HG03442 (cell line): ENCODE measurements around the gene MYLK.
A peak's percentile ranks its signal among the peaks of the same experiment; 100 is the strongest.
"Not testable (repeated sequence)": the region's sequence is repeated elsewhere in the genome, so short reads cannot be mapped to it uniquely, and the experiment has no call there.

ENCODE experiments used
- ATAC-seq: cut with Tn5 transposase; IDR thresholded peaks from one replicate; pipeline ENCODE4 v1.9.1; 2021; ENCODE audit warnings: mild to moderate bottlenecking, moderate library complexity; ENCODE audit not compliant: unreplicated experiment

MYLK gene

DNA sequence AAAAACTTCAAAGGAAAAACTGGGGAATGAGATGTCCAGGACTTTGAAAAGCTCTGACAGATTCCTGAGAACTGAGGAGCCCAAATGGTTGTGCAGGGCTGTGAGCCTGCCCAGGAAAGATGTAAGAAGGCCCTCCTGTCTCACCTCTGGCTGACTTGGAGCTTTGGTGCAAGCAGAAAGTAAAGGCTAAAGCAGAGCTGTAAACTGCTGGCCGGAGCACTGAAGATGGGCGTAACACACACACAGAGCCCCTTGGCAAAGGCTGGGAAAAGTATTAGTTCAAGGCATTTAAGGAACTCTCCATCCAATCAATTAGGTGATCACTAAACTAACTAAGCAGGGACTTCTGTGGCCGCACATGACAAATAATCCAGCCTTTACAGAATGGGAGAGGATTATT, 155.1 kb downstream of the MYLK start:
- no peak for ATAC-seq

DNA sequence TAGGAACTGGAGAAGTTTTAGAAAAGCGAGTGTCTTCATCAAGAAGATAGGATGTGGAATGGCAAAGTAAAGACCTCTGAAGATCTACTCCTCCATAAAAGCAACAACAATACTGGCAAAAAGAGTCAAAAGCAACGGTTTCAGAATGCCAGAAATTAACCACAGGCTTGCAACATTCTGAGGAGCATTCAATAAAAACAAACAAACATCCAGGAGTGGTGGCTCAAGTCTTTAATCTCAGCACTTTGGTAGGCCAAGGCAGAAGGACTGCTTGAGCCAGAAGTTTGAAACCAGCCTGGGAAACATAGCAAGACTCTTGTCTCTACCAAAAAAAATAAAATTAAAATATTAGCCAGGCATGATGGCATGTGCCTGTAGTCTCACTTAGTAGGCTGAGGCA, 156.1 kb downstream of the MYLK start:
- no peak for ATAC-seq

DNA sequence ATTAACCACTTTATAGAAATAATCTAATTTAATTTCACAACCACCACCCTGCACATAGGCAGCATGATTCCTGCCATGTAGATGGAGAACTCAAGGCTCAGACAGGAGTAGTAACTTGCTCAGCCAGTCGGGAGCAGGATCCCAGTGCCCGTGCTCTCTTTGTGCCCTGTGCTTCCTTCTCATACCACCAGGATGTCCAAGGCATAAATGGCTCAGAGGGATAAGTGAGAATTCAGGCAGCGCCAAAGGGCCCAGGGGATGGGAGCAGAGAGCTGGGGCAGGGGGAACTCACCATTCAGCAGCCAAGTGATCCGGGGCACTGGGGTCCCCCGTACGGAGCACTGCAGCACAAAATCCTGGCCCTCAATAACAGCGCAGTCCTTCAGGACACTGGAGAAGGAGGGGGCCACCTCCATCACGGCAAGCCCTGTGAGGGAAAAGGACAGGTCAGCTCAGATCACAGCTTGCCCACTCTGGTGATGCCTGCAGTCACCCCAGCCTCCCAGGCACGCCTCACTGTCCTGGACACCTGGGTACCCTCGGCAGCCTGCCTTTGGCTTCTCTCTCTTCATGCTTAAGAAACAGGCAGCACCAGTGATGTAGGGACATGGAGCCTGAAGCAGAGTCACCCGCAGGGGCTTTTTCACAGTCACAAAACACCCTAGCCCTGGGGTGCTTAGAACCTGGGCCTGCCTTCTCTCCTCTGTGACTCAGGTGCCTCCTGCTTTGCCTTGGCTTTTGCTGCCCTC, 158.3 kb downstream of the MYLK start:
- no peak for ATAC-seq

DNA sequence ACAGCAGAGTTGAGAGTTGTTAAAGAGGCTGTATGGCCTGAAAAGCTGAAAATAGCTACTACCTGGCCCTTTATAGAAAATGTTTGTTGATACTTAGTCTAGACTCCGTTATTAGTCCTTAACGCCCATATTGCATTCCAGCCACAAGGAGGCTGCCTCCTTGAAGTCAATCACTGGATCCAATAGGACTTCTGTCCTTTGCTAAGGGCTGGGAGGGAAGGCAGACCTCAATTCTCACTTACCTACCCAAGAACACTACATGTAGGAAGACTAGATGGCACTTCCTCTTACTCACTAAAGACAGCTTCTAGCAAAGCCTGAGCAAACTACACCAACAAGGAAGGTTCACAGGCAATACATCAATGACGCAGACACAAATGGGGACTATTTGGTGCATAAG, 159.8 kb downstream of the MYLK start:
- ATAC-seq = no peak

DNA sequence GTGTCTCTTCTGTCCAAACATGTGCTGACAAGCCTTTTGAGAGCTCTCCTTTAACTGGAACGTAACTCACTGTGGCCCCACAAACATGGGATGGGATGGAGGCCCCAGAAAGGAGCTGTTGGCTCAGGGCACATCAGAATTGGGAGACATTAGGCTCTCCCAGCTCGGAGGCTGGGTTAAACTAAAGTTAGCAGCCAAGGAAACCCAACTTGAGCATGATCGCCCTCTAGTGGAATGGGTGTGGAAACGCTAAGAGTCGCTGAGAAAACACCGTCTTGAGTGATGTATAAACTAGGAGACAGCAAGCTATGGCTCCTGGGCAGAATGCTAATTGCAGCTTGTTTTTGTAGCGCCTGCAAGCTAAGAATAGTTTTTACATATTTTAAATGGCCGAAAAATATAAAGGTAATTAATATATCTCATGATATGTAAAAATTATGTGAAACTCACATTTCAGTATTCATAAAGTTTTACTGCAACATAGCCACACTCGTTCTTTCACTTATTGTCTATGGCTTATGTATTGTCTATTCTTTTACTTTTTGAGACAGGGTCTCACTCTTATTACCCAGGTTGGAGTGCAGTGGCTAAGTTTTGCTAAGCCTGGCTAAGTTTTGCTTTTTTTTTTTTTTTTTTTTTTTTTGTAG, 160.5 kb downstream of the MYLK start:
- ATAC-seq = peak; percentile 77

DNA sequence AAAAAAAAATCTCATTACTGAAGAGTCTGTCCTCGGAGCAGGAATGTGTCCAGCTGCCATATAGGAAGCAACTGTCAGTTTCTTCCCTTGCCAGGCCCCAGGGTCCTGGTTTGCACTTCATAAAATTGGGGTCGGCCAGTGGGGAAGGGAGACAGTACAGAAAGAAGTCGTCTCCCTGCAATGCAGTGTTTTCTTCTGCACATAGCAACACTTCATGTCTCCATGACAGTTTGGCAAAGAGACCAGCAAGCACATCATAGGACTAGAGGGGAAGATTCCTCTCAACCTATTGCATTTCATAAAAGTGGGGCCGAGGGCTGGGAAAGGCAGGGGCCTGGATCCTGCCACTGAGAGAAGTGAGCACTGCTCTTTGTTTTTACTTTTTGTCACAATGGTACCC, 161.1 kb downstream of the MYLK start:
- ATAC-seq = no peak

DNA sequence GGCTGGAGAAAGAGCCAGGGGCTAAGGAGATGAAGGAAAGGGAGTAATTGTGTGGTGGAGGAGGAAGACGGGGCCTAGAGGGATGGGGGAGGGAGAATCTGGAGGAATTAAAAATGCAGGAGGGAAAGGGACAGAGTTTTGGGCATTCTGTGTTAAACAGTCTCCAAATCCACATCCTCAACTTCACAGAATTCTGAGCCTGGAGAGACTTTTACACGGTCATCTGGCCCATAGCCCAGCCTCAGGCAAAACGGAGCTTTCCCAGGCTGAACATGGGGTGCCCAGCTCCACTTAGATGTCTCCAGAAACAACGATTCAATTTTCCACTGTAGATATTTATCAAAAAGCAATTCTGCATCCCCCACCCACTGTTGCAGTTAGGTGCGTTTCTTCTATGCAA, 161.7 kb downstream of the MYLK start:
- ATAC-seq = no peak

DNA sequence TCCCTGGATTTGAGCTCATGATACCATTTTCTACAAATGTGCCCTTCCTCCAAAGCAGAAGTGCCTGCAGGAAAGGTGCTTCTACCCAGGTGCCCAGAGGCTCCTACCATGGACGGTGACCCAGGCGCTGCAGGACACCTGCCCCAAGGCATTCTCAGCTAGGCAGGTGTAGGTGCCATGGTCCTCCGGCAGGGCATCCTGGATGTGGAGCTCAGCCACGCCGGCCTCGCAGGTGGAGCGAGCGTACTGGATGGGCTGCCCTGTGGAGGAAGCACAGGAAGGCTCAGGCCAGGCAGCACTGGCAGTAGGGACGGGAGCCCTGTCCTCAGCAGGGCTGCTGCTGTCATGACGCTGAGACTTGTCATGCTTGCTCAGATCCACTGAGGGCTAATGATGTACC, 162.1 kb downstream of the MYLK start:
- no peak for ATAC-seq

DNA sequence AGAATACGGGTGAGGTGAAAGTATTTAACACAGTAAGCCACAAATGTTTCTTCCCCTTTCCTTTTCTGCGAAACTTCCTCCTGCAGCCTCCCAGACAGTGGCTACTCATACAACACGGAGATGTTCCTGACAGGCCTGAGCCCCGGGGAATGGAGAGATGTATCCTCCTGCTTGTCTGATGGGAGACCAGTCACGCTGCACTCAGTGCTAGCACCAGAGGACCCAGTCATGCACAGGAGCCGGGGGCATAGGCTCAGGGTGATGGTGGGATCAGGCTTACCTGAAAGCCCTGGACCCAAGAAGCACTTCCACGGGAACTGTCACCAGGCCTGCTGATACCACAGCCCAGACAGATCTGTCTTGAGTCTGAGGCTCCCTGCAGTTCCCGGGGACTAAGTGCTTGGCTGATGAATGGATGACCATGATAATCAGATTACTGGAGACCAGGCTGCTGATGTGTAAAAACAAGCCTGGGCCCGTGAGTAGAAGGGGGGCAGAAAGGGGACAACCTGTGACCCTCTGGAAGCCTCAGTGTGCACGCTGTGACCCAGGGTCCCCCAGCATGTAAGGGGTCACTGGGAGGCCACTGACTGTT, 162.9 kb downstream of the MYLK start:
- ATAC-seq = not testable (repeated sequence)

DNA sequence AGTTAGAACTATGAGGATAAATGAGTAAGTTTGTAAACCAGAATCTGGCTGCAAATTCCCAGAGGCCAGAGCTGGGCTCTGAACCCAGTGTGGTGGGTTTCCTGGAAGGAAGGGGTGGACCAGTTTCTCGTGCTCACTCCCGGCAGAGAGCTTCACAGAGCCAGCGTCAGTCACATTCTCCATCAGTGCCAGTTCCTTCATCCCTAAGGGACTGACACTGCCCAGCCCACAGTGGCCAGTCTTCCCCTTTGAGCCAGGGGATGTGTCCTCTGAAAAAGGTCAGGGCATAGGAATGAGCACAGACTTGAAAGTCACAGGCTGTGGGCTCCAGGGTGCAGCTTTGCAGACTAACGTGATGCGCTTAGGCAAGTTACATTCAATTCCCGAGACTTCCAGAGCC, 163.5 kb downstream of the MYLK start:
- ATAC-seq = no peak

DNA sequence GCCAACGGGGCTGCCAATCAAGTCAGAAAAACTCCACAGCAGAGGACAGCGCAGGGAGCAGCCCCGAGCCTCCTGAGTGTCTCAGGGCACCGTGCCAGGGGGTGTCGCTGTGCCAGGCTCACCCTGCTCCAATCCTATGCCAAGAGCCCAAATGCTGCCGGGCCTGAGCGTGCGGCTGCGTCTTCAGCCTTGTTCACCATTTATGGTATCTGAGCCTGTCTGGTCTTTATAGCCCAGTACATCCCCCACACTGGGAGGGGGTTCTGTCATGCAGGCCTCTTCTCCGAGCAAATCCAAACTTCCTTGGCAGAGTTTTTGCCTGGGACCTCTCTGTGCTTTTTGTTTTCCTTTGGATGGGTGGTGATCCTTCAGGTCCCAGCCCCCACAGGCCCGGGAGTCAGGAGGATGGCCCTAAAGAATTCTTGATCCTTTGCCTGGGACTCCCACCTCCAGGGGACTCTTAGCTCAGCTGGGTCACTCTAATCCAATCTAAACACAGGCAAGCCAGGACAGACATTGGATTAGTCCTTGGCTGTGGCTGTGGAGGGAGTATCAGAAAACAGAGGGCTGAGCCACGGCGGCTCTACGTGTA, 164.2 kb downstream of the MYLK start:
- ATAC-seq = no peak

DNA sequence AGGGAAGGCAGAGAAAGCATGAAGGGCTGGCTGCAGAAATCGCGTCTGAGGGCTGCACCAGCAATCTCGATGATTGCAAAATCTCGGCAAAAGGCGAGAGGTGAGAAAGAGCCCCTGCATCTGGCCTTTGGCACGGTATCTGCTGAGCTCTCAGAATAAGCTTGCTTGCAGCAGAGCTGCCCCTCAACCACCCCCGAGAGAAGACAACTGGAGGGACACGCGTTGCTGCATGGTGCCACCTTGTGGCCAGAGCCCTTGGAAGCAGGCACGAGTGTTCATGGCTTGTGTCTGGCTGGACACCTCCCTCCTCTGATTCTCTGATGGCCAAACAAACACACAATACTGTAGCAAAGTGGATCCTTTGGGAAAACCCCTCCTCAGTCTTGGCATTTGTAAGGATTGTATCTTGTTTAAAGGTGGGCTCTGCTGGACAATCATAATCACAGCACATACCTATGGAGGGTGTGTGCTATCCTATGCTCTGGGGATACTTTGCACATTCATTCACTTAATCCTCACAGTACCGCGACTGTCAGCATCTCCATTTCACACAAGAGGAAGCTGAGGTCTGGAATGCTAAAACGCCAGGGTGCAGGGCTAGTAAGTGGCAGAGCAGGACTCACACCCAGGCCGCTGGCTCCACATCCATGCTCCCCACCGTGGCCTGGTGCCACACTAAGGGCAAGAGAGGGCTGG, 164.9 kb downstream of the MYLK start:
- ATAC-seq = not testable (repeated sequence)

DNA sequence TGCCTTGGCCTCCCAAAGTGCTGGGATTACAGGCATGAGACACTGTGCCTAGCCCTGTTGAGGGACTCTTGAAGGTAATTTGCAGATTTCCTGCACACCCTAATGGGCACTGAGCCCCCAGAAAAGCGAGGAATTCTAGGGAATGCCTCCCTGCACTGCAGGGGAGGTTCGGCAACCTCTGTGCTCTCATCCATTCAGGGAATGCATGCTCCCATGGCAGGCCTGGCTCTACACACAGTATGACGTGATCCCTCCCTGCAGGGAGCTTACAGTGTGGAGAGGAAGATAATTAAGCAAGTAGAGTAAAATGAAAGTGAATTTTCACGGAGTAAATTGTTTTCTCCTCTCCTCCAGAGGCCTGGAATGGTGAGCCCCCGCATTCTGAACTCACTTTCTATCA, 166.0 kb downstream of the MYLK start:
- no peak for ATAC-seq

DNA sequence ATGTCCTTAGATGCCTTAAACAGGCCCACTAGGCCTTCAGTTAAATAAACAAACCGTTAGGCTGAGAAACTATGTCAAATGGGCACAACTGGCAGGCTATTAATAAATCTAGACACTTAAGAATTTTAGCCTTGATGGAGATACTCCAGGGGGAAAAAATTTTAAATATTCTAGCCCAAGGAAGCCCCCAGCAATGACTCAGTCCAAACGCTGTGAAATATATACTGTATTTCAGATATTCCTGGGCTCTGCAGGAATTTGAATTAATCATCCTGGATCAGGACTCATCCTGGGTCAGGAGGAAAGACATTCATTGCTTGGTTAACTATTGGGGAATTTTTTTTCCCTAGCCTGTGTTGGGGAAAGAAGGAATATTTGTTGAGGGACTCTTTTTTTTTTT, 166.7 kb downstream of the MYLK start:
- not testable (repeated sequence) for ATAC-seq

DNA sequence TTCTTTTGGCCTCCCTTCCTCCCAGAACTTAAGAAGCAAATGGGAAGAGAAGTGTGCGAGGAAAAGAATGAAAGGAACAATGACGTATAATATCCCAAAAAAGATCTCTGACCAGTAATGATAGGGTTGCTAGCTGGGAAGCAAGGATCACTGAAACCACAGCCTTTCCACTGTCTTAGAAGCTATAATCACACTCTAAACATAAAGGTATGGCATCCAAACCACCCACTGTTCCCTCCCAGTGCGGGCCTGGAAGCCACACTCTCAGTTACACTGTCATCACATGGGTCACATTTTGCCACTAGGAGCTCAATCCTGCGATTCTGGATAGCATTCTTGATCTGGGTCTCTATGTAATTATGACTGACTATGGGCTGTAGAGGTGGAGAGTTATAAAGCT, 167.7 kb downstream of the MYLK start:
- ATAC-seq = no peak

DNA sequence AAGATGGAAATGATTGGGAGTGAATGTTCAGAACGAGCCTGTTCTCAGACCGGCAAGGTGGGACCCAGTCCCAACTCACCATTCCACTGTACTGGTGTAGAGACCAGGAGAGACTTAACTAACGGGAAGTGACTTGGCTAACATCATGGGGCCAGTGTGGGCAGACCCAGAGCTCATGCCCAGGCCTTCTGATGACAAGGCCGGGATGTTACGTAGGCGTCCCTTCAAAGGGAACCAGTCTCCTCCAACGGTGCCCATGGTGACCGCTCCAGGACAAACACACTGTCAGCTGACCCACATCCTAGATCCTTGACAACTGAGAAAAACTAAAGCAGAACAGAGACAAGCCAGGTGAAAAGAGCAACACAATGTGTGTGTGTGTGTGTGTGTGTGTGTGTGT, 170.9 kb downstream of the MYLK start:
- no peak for ATAC-seq

DNA sequence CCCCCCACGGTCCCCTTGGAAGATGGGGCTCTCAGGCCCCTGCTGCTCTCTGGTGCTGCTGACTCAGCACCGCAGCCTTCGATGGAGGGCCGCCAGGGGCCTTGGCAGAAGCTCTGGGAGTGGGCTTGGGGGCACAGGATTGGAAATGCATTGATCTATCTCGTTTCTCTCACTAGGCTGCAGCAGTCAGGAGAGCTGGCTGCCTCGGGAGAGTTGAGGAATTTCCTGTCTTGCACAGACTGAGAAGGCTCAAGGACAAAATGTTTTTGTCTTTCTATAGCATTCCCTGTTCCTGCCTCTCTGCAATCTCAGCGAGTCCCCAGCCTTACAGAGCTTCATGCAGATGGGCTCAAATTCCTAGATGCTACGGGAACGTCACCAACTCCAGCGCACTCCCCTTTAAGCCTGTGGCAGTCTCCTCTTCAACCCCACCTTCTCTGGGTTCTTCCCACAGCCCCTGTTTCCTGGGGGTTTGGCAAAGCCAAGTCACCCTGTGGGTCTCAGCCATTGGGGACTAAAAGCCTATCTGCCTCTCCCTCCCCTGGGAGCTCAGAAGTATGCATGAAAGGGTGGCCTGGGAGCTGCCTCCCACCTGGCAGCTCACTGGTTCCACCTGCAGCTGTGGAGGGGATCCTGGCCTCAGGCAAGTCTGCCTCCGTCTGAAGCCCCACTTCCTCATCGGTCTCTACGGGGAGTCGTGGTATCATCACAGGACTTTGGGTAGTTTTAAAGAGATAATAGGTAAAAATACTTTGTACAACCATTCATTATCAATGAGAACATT, 171.9 kb downstream of the MYLK start:
- no peak for ATAC-seq

DNA sequence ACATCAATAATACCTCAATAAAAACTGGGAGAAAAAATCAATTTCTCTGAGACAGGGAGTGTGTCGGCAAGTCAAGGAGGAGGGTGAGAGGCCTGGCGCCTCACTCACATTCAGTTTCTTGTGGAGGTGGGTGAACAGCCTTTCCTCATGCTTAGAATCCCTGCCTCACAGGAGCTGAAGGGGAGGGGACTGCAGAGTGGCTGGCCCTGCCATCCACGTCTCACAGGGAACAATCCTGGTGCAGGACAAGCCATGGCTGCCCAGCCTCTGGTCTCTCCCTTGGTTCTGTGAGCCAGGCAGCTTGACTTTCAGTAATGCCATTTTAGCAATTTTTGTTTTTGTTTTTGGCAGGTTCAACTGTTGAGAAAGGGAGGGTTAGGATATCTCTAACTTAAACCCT, 172.8 kb downstream of the MYLK start:
- ATAC-seq = no peak

DNA sequence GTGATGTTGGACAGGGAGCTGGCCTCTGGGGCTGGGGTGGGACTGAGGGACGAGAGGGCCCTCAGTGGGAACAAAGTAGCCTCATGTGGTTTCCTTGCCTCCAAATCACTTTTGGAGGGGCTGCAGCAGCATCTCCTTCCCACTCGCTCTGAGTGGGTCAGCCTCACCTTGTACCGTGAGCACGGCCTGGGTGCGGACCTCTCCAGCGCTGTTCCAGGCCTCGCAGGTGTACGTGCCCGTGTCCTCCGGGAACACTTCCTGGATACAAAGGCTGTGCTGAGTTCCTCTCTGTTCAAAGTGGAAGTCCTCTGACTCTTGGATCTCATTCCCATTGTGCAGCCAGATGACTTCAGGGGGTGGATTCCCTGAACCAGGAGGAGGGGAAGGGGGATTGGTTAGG, 175.6 kb downstream of the MYLK start:
- ATAC-seq = no peak

DNA sequence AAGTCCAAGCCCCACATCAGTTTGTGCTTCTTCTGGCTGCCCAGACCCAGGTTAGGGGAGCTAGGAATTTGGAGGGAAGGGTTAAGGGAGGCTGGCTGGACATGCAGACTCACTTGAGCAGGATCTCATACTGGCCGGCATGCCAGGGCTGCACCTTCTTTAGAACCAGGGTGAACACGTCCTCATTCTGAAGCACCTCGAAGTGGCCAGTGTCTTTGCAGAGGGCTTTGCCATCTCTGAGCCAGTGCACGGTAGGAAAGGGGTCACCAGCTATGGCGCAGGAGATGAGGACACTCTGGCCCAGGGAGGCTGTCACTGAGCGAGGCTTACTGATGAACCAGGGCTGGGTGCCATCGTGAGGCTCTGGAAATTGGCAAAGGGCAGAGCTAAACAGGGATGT, 176.5 kb downstream of the MYLK start:
- not testable (repeated sequence) for ATAC-seq

DNA sequence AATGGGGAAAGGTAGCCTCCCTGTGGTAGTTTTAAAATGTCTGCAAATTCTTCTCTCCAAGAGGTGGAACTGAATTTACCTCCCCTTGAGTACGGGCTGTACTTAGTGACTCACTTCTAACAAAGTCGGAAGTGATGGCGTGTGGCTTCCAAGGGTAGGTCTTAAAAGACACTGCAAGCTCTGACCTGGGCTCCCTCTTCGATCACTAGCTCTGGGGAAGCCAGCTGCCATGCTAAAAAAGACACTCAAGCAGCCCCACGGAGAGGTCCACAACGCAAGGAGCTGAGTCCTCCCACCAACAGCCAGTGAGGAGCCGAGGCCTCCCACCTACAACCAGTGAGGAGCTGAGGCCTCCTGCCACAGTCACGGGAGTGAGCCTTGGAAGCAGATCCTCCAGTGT, 177.3 kb downstream of the MYLK start:
- ATAC-seq = no peak
